SKM-1 treated with dmso at 0.1 percent for 144 hours (cell line): ENCODE data around the gene JHY.

Source experiments
- DNase-seq: peaks from one replicate; lab custom pipeline; 2025; ENCODE audit not compliant: unreplicated experiment; lab: John Stamatoyannopoulos, UW

JHY gene

DNA sequence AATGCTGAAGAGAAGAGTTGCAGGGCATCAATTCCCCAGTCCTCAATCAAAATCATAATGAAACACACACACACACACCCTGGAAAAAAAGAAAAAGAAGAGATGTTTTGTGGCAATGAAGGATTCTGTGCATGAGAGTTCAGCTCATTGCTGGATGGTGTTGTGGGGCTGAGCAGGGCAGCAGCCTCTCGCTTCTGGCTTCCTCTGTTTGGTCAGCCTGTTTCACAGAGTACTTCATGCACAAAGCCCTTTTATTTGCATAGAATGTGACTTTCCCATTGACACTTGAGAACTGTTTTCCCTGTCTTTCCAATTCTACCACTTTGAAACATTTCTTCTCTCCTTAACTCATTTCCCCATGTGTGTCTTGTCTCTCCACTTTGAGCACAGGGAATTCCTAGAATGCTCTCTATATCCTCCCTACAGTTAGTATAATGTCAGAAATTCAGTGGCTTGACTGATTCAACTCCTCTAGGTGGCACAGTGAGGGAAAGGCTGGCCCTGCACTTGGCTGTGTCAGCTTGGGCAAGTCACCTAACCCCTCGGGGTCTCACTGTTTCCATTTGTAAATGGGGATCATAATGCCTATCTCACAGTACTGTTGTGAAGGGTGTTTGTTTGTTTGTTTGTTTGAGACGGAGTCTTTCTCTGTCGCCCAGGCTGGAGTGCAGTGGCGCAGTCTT is 124.4 kb downstream of the JHY start:
- DNase-seq = no peak
